Left ventricle myocardium inferior (tissue), 1 donor: ENCODE results near the gene SEC23IP. TPM values are rescaled to one million over a fixed set of nuclear protein-coding genes. Genes with fewer than 3 reads are reported as not detected.
"Not testable (repeated sequence)": the region's sequence is repeated elsewhere in the genome, so short reads cannot be mapped to it uniquely, and the experiment has no call there.

Source experiments
- DNase-seq: peaks from one replicate; pipeline ENCODE4 v3.0.0-alpha.2; 2020
- H3K27ac ChIP-seq: fragments of 200-600 bp; replicated peaks from 2 replicates; pipeline ENCODE4 v1.8.0; 2021
- H3K27me3 ChIP-seq: fragments of 200-600 bp; 2 replicates; pipeline ENCODE4 v1.8.0; 2021; ENCODE audit warnings: low read depth
- H3K36me3 ChIP-seq: fragments of 200-600 bp; 2 replicates; pipeline ENCODE4 v1.8.0; 2021
- H3K4me1 ChIP-seq: fragments of 200-600 bp; 2 replicates; pipeline ENCODE4 v1.8.0; 2021
- H3K4me3 ChIP-seq: fragments of 200-600 bp; 2 replicates; pipeline ENCODE4 v1.8.0; 2021; ENCODE audit warnings: mild to moderate bottlenecking, moderate library complexity
- H3K9me3 ChIP-seq: fragments of 200-600 bp; replicated peaks from 2 replicates; pipeline ENCODE4 v1.8.0; 2021
- CTCF ChIP-seq: fragments of 200-600 bp; IDR thresholded peaks from 2 replicates; pipeline ENCODE4 v1.8.0; 2021; ENCODE audit warnings: antibody characterized with exemption, mild to moderate bottlenecking, borderline replicate concordance
- intact Hi-C: fragments of 100-400 bp; cut with micrococcal nuclease; formaldehyde crosslinking; loops from one replicate; pipeline ENCODE4 v1.11.0; 2022
- total RNA-seq: library from RNA; stranded (reverse); fragmentation: NEBNext Ultra II Directional; extraction: Animal tissue kit (Norgen Biotek cat#: 25700); gene quantifications from one replicate; pipeline ENCODE4 v1.2.1, GENCODE V29; 2021
- donor health status: DM: no; HTN: yes; CAD: no; lungs with severe emphysema.

Gene SEC23IP
- total RNA-seq, 1 donor from 2014 or later: 27.9 TPM

- H3K9me3 ChIP-seq: peaks cover 4% of the 10 kb centered on the region
- DNase-seq: no peak
- H3K27me3 ChIP-seq: no peaks in the 10 kb centered on the region
- peaks cover 13% of the 10 kb centered on the region for H3K36me3 ChIP-seq
- peaks cover 7% of the 10 kb centered on the region for H3K4me1 ChIP-seq
- TF ChIP-seq CTCF: no peak
- no peak overlapping the region for H3K4me3 ChIP-seq
- H3K27ac ChIP-seq: no peak overlapping the region
- intact Hi-C loops: no loop called here
These were observed 30.0 kb upstream of the SEC23IP start for GRCh38 chr10:119862524-119862923.

- no peak overlapping the region for H3K4me3 ChIP-seq
- H3K9me3 ChIP-seq: peaks cover 4% of the 10 kb centered on the region
- peaks cover 16% of the 10 kb centered on the region for H3K4me1 ChIP-seq
- DNase-seq: no peak
- intact Hi-C loops: no loop called here
- no peak for TF ChIP-seq CTCF
- no peaks in the 10 kb centered on the region for H3K36me3 ChIP-seq
- no peaks in the 10 kb centered on the region for H3K27me3 ChIP-seq
- H3K27ac ChIP-seq: no peak overlapping the region
These were observed 28.5 kb upstream of the SEC23IP start for GRCh38 chr10:119863951-119864565.

GRCh38 chr10:119865699-119866240 is 26.8 kb upstream of the SEC23IP start:
- Histone ChIP-seq H3K9me3 (peaks cover 4% of the 10 kb centered on the region), H3K4me3 (no peak overlapping the region), H3K4me1 (peaks cover 23% of the 10 kb centered on the region), H3K27me3 (no peaks in the 10 kb centered on the region), H3K27ac (no peak overlapping the region), H3K36me3 (no peaks in the 10 kb centered on the region)
- no peak for DNase-seq
- no peak for TF ChIP-seq CTCF
- intact Hi-C loops: no loop called here

GRCh38 chr10:119867317-119867716 is 25.2 kb upstream of the SEC23IP start:
- Histone ChIP-seq H3K27me3 (no peaks in the 10 kb centered on the region), H3K36me3 (no peaks in the 10 kb centered on the region), H3K27ac (no peak overlapping the region), H3K4me3 (no peak overlapping the region), H3K9me3 (peaks cover 4% of the 10 kb centered on the region), H3K4me1 (peaks cover 38% of the 10 kb centered on the region)
- intact Hi-C loops: no loop called here
- no peak for TF ChIP-seq CTCF
- no peak for DNase-seq

GRCh38 chr10:119869398-119869797 is 23.1 kb upstream of the SEC23IP start:
- H3K27me3 ChIP-seq, H3K4me3 ChIP-seq, H3K36me3 ChIP-seq, H3K27ac ChIP-seq, DNase-seq, H3K9me3 ChIP-seq, intact Hi-C loops: not testable (repeated sequence)
- peaks cover 48% of the 10 kb centered on the region for H3K4me1 ChIP-seq

- DNase-seq: peak; percentile 51
- Histone ChIP-seq H3K4me1 (peaks cover 48% of the 10 kb centered on the region), H3K27ac (peak overlapping the region; percentile 95), H3K9me3 (no peaks in the 10 kb centered on the region), H3K4me3 (peak overlapping the region; percentile 86), H3K36me3 (no peaks in the 10 kb centered on the region), H3K27me3 (no peaks in the 10 kb centered on the region)
- intact Hi-C loops: no loop called here
- no peak for TF ChIP-seq CTCF
These were observed 20.5 kb upstream of the SEC23IP start for GRCh38 chr10:119871881-119872609.
